Measurements from ENCODE around the gene CTBP1. TPM values are rescaled to one million over a fixed set of nuclear protein-coding genes. Genes with fewer than 3 reads are reported as not detected.

CTBP1 gene
- total and polyA plus RNA-seq, 9 of the 15 experiments (the other 6 are each of a cell fraction or from before 2014, with no cell fraction given), result 14.5 to 162 (median 68.2) TPM

GRCh38 chr4:1248245-1249147 lies at the start of gene CTBP1 (continued):
- peak; percentile 41 for TF ChIP-seq POLR2H (tag; IDR thresholded peaks at IDR 0.05; ENCODE audit: low read depth)
- TF ChIP-seq ZNF444 (CRISPR knock-in tag; IDR thresholded peaks at IDR 0.05), result no peak
- no peak for TF ChIP-seq NR4A1 (CRISPR knock-in tag; IDR thresholded peaks at IDR 0.05)
- TF ChIP-seq NR4A1 (tag; IDR thresholded peaks at IDR 0.05), result peak; percentile 89
- TF ChIP-seq SP2 (IDR thresholded peaks at IDR 0.05; ENCODE audit: extremely low read depth, low read depth, low read length, poor library complexity, severe bottlenecking), result no peak
- no peak for TF ChIP-seq RBM25 (IDR thresholded peaks at IDR 0.05; ENCODE audit: low read depth, low read length, severe bottlenecking)
- no peak for TF ChIP-seq DNMT1 (IDR thresholded peaks at IDR 0.05)
- no peak for TF ChIP-seq EHMT2 (IDR thresholded peaks at IDR 0.05)
- TF ChIP-seq KDM5B (IDR thresholded peaks at IDR 0.05; ENCODE audit: insufficient replicate concordance, low read depth, low read length), result peak; percentile 10
- TF ChIP-seq HINFP (tag; conservative IDR thresholded peaks at IDR 0.05; ENCODE audit: low read depth), result no peak
- peak; percentile 35 for TF ChIP-seq SAP30 (IDR thresholded peaks at IDR 0.05; ENCODE audit: borderline replicate concordance, insufficient read depth, low read depth, low read length, poor library complexity, severe bottlenecking)
- no peak for TF ChIP-seq ZNF12 (CRISPR knock-in tag; IDR thresholded peaks at IDR 0.05)
- 0 out of 2 replicates have a peak, but pooled peaks have one; percentile 44 for TF ChIP-seq CREB3 (tag; conservative IDR thresholded peaks at IDR 0.05; ENCODE audit: low read depth)
- 0 out of 4 replicates have a peak, but pooled peaks have one; percentile 8 to 33 for TF ChIP-seq SIN3A (IDR thresholded peaks at IDR 0.05; ENCODE audit: borderline replicate concordance in 2 of 2, control insufficient read depth in 1 of 2, low read depth in 2 of 2, low read length in 2 of 2)
- no peak for TF ChIP-seq BRD4 (IDR thresholded peaks at IDR 0.05)
- no peak for TF ChIP-seq NR1H2 (CRISPR knock-in tag; IDR thresholded peaks at IDR 0.05)
- TF ChIP-seq CREBBP (IDR thresholded peaks at IDR 0.05; ENCODE audit: low read depth, low read length), result no peak
- no peak for TF ChIP-seq JUND (IDR thresholded peaks at IDR 0.05; ENCODE audit: borderline replicate concordance, low read depth, low read length)
- no peak for TF ChIP-seq JUND (tag; IDR thresholded peaks at IDR 0.05; ENCODE audit: borderline replicate concordance, low read depth, low read length)
- no peak for TF ChIP-seq HCFC1 (IDR thresholded peaks at IDR 0.05; ENCODE audit: low read depth, low read length)
- 0 out of 2 replicates have a peak, but pooled peaks have one; percentile 63 for TF ChIP-seq MTA3 (IDR thresholded peaks at IDR 0.05; ENCODE audit: borderline replicate concordance)
- no peak for TF ChIP-seq ZNF699 (CRISPR knock-in tag; IDR thresholded peaks at IDR 0.05; ENCODE audit: insufficient replicate concordance)
- TF ChIP-seq HDAC3 (IDR thresholded peaks at IDR 0.05; ENCODE audit: borderline replicate concordance, partially characterized antibody), result no peak
- no peak for TF ChIP-seq ZNF347 (CRISPR knock-in tag; IDR thresholded peaks at IDR 0.05; ENCODE audit: low read depth)

Data from K562 (cell line).